Type B pancreatic cell (in vitro differentiated cells): ENCODE results near the gene LAPTM5. TPM values are rescaled to one million over a fixed set of nuclear protein-coding genes. Genes with fewer than 3 reads are reported as not detected.
"Not testable (repeated sequence)": the region's sequence is repeated elsewhere in the genome, so short reads cannot be mapped to it uniquely, and the experiment has no call there.

Source experiments
- DNase-seq: peaks from one replicate; pipeline ENCODE4 v3.0.0; 2021; ENCODE audit warnings: mixed read lengths; ENCODE audit not compliant: unreplicated experiment; ENCODE audit errors: extremely low spot score
- H3K27ac Mint-ChIP-seq: 2 replicates; pipeline ENCODE4 v1.8.0; 2021; ENCODE audit warnings: mild to moderate bottlenecking, mixed read lengths
- H3K27me3 Mint-ChIP-seq: 2 replicates; pipeline ENCODE4 v1.8.0; 2021; ENCODE audit warnings: mixed read lengths
- H3K36me3 Mint-ChIP-seq: 2 replicates; pipeline ENCODE4 v1.8.0; 2021; ENCODE audit warnings: mixed read lengths
- H3K4me1 Mint-ChIP-seq: one replicate; pipeline ENCODE4 v1.8.0; 2021; ENCODE audit warnings: mixed read lengths; ENCODE audit not compliant: unreplicated experiment
- H3K4me3 Mint-ChIP-seq: 2 replicates; pipeline ENCODE4 v1.8.0; 2021; ENCODE audit warnings: mild to moderate bottlenecking, mixed read lengths
- H3K9me3 Mint-ChIP-seq: 2 replicates; pipeline ENCODE4 v1.8.0; 2021; ENCODE audit warnings: mixed read lengths
- total RNA-seq: library from RNA; stranded (reverse); gene quantifications from 2 replicates; pipeline ENCODE4 v1.2.1, GENCODE V29; 2021; ENCODE audit warnings: low replicate concordance
- TF ChIP-seq, protein P1 (sequence below): fragments of 200-600 bp; sonication (generic); conservative IDR thresholded peaks from 2 replicates; pipeline ENCODE4 v1.5.0; 2021; ENCODE audit warnings: antibody characterized with exemption, mild to moderate bottlenecking

The LAPTM5 gene
- total RNA-seq, 1 donor from 2014 or later = 0.24 TPM

DNA sequence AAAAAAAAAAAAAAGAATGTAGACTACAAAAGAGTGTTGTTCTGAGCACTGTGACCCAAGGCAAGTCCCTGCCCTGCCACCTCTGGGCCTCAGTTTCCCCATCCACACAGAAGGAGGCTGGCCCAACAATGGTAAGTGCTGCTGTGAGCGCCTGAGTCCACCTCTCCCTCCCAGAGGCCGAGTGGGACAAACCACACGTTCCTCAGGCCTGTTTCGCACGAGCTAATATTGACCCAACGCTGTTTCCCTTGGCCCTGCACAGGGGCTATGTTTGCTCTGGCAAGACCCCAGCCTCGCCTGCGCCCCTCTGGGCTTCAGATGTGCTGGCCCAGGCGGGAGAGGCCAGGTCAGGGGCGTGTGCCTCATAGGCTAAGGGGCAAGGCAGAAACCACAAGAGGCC is 12.6 kb upstream of the LAPTM5 start:
- DNase-seq = no peak

GRCh38 chr1:30768830-30769718 is 11.5 kb upstream of the LAPTM5 start:
- no peak overlapping the region for H3K4me3 Mint-ChIP-seq
- H3K27ac Mint-ChIP-seq = no peak overlapping the region
- H3K36me3 Mint-ChIP-seq = no peaks in the 10 kb centered on the region
- TF ChIP-seq, protein P1, sequence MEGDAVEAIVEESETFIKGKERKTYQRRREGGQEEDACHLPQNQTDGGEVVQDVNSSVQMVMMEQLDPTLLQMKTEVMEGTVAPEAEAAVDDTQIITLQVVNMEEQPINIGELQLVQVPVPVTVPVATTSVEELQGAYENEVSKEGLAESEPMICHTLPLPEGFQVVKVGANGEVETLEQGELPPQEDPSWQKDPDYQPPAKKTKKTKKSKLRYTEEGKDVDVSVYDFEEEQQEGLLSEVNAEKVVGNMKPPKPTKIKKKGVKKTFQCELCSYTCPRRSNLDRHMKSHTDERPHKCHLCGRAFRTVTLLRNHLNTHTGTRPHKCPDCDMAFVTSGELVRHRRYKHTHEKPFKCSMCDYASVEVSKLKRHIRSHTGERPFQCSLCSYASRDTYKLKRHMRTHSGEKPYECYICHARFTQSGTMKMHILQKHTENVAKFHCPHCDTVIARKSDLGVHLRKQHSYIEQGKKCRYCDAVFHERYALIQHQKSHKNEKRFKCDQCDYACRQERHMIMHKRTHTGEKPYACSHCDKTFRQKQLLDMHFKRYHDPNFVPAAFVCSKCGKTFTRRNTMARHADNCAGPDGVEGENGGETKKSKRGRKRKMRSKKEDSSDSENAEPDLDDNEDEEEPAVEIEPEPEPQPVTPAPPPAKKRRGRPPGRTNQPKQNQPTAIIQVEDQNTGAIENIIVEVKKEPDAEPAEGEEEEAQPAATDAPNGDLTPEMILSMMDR = no peak
- H3K9me3 Mint-ChIP-seq = no peaks in the 10 kb centered on the region
- H3K27me3 Mint-ChIP-seq = no peaks in the 10 kb centered on the region
- no peak for DNase-seq
- no peaks in the 10 kb centered on the region for H3K4me1 Mint-ChIP-seq

More for the DNA sequence above, 12.6 kb upstream of the LAPTM5 start:
- TF ChIP-seq, protein P1 = no peak
- Mint-ChIP-seq H3K36me3 (no peaks in the 10 kb centered on the region), H3K4me3 (no peak overlapping the region), H3K9me3 (no peaks in the 10 kb centered on the region), H3K27ac (no peak overlapping the region), H3K4me1 (no peaks in the 10 kb centered on the region), H3K27me3 (no peaks in the 10 kb centered on the region)

DNA sequence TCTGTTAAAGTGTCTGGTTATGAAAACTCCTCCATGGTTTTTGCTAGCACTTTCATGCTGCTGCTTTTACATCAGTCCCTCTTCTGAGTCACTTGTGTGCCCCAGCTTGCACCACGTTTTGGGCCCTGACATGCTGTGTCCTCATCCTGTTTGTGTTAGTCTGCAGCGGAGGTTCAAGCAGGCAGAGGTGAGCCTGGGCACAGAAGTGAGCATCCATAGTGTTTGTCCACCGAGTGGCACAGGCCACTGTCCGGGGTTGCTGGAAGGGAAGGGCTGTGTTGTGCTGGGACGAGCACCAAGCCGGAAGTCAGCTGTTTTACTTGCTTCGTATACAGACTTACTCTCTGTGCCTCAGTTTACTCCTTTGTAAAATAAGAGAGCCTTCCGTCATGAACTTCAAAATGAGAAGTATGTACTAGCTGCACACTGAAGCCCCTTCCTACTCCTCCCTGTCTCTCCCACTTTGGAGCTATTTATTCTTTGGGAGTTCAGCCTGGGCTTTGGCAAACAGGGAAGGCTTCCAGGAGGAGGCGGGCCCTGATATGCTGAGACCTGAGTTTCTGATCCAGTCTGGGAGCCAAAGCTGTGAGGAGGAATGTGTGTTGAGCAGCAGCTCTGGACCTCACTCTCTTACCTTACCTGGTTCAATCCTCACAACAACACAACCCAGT is 10.7 kb upstream of the LAPTM5 start:
- Mint-ChIP-seq H3K4me3 (no peak overlapping the region), H3K36me3 (no peaks in the 10 kb centered on the region), H3K9me3 (no peaks in the 10 kb centered on the region), H3K4me1 (peaks cover under 1% of the 10 kb centered on the region), H3K27me3 (no peaks in the 10 kb centered on the region), H3K27ac (no peak overlapping the region)
- no peak for DNase-seq
- TF ChIP-seq, protein P1 = no peak

GRCh38 chr1:30766948-30767347 is 9.4 kb upstream of the LAPTM5 start:
- not testable (repeated sequence) for H3K27me3 Mint-ChIP-seq, H3K4me3 Mint-ChIP-seq, H3K4me1 Mint-ChIP-seq, H3K36me3 Mint-ChIP-seq, H3K27ac Mint-ChIP-seq, DNase-seq, H3K9me3 Mint-ChIP-seq

DNA sequence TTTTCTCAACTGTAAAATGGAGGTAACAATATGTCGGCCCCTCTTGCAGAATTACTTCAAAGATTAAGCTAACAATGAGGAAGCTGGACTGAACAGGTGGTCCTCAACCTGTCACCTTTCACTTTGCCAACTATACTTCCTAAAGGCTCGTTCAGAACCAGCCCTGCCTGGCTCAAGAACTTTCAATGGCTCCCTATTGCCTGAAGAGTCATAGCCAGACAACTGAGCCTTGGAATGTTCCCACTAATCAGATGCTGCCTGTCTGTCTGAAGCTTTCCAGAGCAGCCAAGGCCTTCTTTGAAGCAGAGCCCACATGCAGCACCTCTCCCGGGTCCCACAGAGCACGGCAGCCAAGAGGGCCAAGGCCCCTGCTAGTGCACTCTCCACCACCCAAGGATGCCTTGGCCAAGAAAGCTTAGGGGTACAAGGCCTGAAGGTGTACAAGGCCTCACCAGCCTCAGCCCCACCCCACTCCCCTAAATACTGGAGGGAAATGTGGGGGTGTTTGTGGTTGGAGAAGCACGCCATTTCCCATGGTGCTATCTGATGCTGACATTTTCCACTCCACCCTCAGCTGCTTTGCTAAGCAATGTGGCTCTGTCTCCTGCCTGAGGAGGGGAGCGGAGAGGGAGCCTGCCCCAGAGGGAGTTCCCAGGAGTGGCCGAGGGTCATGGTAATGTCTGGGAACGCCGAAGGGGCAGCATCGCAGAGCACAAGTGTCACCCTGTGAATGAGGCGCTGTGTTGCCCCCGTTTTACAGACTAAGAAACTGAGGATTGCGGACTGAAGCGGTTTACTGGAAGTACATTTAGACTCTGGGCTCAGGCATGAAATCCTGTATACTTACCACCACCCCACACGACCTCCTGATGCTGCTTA is 8.2 kb upstream of the LAPTM5 start:
- DNase-seq = no peak
- no peak overlapping the region for H3K4me3 Mint-ChIP-seq
- peaks cover 14% of the 10 kb centered on the region for H3K4me1 Mint-ChIP-seq
- H3K27ac Mint-ChIP-seq = no peak overlapping the region
- H3K27me3 Mint-ChIP-seq = no peaks in the 10 kb centered on the region
- no peaks in the 10 kb centered on the region for H3K9me3 Mint-ChIP-seq
- no peaks in the 10 kb centered on the region for H3K36me3 Mint-ChIP-seq
- TF ChIP-seq, protein P1 = no peak
